GM12892 (cell line): ENCODE measurements around the gene NCR2.
"Not testable (repeated sequence)": the region's sequence is repeated elsewhere in the genome, so short reads cannot be mapped to it uniquely, and the experiment has no call there.

Experiments used
- POLR2A ChIP-seq: IDR thresholded peaks from 2 replicates; pipeline ENCODE4 v1.6.1; 2011; ENCODE audit warnings: low read depth, low read length, control low read depth
- POLR2AphosphoS5 ChIP-seq: IDR thresholded peaks from 2 replicates; pipeline ENCODE4 v1.6.1; 2011; ENCODE audit warnings: low read depth, low read length, control low read depth
- TAF1 ChIP-seq: IDR thresholded peaks from 2 replicates; pipeline ENCODE4 v1.6.1; 2011; ENCODE audit warnings: low read depth, mild to moderate bottlenecking, control low read depth, low read length, borderline replicate concordance

DNA sequence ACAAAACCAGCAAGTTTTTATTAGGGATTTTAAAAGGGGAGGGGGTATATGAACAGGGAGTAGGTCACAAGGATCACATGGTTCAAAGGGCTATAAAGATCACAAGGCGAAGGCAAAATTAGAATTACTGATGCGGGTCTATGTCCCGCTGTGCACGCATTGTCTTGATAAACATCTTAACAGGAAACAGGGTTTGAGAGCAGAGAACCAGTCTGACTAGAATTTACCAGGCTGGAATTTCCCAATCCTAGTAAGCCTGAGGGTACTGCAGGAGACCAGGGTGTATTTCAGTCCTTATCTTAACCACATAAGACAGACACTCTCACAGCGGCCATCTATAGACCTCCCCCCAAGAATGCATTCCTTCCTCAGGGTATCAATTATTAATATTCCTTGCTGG, 38.2 kb upstream of the NCR2 start:
- not testable (repeated sequence) for TF ChIP-seq POLR2AphosphoS5, POLR2A, TAF1
